Measurements from ENCODE around the gene DCAF8.

- TF ChIP-seq EZH2 (IDR thresholded peaks at IDR 0.05; ENCODE audit: low read depth) = no peak
- TF ChIP-seq CTCF (conservative IDR thresholded peaks at IDR 0.05) = no peak
These were observed 56.9 kb downstream of the DCAF8 start, which contains the start of gene PEA15 for GRCh38 chr1:160205242-160206035.

Measured in PC-9 (cell line).